ENCODE data around the gene SEPTIN3.

DNA sequence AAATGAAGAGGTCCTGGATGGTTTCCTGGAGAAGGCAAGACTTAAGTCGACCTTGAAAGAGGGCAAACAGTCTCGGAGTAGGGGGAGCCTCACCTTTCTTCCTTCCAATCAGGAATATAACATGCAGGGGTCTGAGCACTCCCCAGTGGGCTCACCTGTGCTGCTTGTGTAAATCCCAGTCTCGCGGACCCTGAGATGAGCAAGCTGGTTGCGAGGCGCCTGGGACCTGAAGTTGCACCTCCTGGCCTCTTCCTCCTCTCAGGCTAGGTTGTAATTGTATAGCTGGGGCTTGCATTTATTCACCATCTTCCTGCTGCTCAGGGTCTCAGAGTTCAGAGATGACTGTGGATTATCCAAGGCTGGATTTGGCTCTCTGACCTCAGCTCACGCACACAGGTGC is 21.9 kb downstream of the SEPTIN3 start:
- TF ChIP-seq EZH2phosphoT487 (IDR thresholded peaks at IDR 0.05; ENCODE audit: borderline replicate concordance) = no peak
- TF ChIP-seq, protein P1, sequence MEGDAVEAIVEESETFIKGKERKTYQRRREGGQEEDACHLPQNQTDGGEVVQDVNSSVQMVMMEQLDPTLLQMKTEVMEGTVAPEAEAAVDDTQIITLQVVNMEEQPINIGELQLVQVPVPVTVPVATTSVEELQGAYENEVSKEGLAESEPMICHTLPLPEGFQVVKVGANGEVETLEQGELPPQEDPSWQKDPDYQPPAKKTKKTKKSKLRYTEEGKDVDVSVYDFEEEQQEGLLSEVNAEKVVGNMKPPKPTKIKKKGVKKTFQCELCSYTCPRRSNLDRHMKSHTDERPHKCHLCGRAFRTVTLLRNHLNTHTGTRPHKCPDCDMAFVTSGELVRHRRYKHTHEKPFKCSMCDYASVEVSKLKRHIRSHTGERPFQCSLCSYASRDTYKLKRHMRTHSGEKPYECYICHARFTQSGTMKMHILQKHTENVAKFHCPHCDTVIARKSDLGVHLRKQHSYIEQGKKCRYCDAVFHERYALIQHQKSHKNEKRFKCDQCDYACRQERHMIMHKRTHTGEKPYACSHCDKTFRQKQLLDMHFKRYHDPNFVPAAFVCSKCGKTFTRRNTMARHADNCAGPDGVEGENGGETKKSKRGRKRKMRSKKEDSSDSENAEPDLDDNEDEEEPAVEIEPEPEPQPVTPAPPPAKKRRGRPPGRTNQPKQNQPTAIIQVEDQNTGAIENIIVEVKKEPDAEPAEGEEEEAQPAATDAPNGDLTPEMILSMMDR (conservative IDR thresholded peaks at IDR 0.05; ENCODE audit: low read length) = no peak
